Amniotic epithelial cell (primary cell): Measurements from ENCODE around the gene MYO5C.
A peak's percentile ranks its signal among the peaks of the same experiment; 100 is the strongest.

ENCODE experiments used
- DNase-seq: peaks from one replicate; pipeline ENCODE4 v3.0.0-alpha.2; 2010; ENCODE audit warnings: low read depth

Gene MYO5C

DNA sequence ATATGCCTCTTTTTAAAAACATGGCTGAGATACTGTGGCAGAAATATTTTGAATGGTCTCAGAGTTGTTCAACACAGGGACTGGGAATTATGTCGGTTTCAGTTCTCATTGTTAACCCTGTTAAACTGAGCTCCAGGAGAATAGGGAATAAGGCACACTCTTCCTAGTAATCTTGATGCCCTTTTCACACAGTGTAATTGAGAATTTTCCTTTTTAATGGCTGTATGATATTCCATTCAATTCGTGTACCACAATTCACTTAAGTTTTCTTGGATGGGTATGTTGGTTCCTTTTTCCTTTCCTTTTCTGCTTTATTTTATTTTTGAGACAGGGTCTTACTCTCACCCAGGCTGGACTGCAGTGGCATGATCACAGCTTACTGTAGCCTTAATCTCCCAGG lies 149.3 kb downstream of the MYO5C start:
- no peak for DNase-seq

GRCh38 chr15:52144656-52145178 lies 150.9 kb downstream of the MYO5C start:
- DNase-seq: peak; percentile 70

DNA sequence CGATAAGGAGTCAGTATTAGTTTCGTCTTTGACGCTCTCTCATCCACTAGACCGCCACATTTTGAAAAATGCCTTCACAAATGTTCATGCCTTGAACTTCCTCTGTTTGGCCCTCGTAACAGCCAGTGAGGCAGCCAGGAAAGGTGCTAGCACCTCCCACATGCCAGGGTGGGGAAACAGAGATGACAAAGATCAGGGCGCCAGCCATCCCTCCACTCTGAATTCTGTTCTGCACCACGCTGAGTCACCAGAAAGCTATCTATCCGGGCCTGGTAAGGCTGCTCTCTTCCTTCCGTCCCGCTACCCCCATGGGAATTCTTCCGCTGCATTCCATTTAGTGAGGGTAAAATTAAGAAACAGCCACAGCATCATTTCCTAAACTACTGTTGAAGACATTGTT lies 151.7 kb downstream of the MYO5C start:
- peak; percentile 98 for DNase-seq
